HuH-7.5 (cell line): ENCODE measurements around the gene TMEM119.
"Not testable (repeated sequence)": the region's sequence is repeated elsewhere in the genome, so short reads cannot be mapped to it uniquely, and the experiment has no call there.

ENCODE experiments used
- DNase-seq: peaks from one replicate; pipeline ENCODE4 v3.0.0; 2011; ENCODE audit warnings: low spot score

The TMEM119 gene

GRCh38 chr12:108582978-108583770 lies 14.7 kb downstream of the TMEM119 start:
- no peak for DNase-seq

GRCh38 chr12:108582509-108582908 lies 15.4 kb downstream of the TMEM119 start:
- DNase-seq: no peak

DNA sequence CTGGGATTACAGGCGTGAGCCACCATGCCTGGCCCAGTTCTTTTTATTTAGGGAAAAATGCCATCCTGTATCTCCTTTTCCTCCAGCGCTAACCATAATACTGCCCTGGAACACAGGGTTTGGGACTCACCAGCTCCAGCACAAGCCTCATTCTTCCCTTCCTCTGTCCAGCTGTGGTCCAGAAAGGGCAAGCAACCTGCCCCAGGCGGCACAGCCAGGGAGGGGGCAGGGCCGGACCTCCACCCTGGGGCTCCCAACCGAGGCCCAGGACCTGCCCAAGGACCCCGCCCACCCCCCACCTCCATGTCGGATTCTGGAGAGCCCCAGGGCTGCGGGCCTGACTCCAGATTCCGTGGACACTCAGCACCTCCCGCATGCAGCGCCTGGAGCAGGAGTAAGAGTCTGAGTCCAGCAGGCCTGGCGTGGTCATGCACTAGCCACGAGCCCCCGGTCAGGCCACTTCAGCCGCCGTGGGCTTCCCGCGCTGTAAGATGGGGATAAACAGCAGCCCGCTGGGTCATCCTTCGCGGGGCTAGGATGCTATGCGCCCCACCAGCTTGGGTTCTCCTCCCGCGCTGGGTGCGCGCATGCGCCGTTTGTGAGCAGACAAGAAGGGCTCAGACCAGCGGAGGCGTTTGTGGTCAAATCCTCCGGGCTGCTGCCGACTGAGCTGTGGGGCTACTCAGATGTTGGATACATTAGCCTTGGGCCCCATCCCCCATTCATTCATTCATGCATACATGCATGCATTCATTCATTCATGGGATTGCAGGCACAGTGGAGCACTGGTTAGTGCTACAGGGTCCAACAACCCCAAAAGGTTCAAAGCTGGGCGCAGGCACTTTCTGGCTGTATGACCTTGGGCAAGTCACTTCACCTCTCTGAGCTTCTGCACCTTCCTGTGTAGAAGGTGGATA lies 16.3 kb downstream of the TMEM119 start:
- no peak for DNase-seq

- no peak for DNase-seq
Measured at GRCh38 chr12:108580531-108580930, 17.4 kb downstream of the TMEM119 start.

- no peak for DNase-seq
Measured at GRCh38 chr12:108578813-108579212, 19.1 kb downstream of the TMEM119 start.

GRCh38 chr12:108578264-108578663 lies 19.6 kb downstream of the TMEM119 start:
- no peak for DNase-seq

- no peak for DNase-seq
Measured at GRCh38 chr12:108577458-108577857, 20.4 kb downstream of the TMEM119 start.

DNA sequence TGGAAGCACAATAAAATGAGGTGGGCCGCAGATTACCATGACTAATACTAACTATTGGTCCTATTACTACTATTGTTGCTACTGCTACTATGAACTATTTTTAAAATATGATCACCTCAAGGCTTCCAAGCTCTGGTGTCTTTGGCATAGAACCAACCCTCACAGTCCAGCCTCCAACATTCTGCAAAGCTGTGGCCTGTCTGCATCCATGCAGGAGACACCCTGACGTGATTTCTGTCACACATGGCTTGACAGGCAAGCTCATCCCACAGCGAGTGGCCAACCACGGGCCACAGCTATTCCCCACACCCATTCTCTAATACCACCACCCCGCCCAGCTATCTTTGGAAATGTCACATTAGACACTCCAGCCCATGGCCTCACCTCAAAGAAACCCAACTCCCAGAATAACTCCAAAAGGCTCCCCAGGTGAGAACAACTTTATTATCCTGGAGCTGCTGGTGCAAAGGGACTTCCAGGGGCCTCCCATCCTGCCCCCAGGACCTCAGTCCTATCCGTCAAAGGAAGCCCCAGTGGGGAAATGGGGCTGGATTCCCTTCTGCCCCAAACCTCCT lies 21.1 kb downstream of the TMEM119 start:
- DNase-seq: no peak

- DNase-seq: no peak
Measured at GRCh38 chr12:108575199-108575912, 22.5 kb downstream of the TMEM119 start.

DNA sequence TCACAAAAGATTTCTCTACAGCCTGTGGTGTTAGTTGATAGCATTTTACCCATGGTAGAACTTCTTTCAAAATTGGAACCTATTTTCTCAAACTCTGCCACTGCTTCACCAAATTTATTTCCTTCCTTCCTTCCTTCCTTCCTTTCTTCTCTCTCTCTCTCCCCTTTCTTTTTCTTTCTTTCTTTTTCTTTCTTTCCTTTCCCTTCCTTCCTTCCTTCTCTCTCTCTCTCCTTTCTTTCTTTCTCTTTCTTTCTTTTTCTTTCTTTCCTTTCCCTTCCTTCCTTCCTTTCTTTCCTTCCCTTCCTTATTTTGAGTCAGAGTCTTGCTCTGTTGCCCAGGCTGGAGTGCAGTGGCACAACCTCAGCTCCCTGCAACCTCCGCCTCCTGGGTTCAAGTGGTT lies 23.6 kb downstream of the TMEM119 start:
- not testable (repeated sequence) for DNase-seq

DNA sequence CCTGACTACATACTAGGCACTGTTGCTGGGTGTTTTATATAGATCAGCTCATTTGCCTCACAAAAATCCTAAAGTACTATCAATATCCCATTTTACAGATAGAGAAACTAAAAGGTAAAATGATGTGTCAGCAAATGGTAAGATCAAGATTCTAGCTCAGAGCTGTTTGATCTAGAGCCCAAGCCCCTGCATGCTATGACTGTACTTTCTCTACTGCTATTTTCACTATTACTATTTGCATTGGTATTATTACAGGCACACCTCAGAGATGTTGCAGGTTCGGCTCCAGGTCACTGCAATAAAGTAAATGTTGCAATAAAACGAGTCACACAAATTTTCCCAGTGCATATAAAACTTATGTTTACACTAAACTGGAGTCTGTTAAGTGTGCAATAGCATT lies 24.6 kb downstream of the TMEM119 start:
- DNase-seq: no peak

DNA sequence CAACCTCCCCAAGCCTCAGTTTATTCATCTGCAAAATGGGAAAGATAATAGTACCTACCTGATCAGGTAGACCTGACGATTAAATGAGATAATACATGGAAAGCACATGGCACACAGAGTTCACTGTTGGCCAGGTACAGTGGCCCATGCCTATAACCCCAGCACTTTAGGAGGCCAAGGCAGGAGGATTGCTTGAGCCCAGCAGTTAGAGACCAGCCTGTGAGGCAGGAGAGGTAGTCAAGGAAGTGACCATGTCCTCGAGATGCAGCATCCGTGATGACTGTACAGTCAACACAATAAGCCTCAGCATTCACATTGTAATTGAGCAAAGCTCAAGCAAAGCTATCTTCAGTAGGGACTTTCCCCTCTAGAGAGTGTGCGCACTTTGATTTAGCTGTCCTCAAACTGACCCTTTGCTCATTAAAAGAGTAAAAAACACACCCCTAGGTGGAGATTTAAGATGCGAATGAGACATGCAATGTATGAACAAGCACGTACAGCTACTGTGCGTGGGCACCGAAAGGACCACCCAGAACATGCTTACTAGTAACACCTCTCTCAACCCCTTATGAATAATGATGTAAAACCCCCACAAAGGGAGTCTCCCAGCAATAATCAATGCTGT lies 25.6 kb downstream of the TMEM119 start:
- no peak for DNase-seq

DNA sequence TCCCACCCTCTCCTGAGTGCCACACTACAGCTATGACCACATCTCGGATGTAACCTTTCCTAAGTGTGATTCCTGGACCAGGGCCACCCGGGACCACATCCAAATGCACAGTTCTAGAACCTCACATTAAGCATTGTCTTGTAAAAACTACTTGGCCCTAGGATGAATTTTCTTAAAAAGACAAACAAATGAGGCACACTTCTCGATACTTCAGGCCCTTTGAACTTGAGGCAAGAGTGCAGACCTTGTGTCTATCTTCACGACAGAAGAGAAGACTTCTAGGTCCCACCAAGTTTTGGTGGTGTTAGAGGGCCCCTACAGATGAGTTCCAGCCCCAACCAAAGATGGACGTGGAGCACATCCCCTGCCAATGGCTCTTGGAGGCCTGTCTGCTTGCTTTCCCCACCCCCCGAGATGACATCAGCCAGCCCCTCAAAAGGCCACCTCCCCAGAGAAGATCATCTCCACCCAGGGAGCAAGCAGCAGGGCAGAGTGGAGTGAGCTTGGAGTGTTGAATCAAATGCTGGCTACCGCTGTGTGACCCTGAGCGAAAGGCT lies 26.2 kb downstream of the TMEM119 start:
- DNase-seq: no peak

DNA sequence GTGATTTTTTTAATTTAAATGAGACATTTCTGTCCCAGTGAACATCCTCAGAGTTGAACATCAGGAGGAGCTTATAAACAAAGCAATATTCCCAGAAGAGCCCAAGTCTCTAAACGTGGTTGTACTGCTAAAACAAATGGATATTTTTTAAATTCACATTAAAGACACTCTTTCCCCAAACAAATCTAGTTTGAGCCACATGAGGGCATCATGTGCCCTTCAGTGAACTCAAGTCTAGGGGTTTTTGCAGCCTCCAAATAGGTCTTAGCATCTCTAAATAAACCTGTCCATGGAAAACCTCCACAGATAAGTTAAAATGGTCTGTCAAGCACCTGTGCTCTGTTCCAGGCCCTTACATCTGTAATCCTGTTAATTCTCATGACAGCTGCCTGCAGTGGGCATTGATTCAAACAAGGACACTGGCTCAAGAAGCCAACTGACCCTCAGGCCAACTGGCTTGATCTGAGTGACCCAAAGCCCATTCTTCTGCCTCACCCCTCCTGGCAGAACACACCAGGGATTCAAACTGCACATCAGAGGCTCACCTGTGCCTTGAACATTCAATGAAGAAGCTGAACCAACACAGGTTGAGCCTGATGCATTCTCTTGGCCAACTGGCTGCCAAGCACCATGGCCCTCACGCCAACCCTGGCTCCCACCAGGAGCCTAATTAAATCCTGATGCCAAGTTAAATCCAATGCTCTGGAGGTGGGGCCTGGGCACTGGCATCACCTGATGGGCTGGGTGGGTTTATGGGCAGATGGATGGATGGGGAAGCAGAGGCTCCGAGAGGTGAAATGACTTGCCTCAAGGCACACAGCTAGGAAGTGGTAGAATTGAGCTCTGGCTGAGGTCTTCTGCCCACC lies 26.9 kb downstream of the TMEM119 start:
- no peak for DNase-seq

DNA sequence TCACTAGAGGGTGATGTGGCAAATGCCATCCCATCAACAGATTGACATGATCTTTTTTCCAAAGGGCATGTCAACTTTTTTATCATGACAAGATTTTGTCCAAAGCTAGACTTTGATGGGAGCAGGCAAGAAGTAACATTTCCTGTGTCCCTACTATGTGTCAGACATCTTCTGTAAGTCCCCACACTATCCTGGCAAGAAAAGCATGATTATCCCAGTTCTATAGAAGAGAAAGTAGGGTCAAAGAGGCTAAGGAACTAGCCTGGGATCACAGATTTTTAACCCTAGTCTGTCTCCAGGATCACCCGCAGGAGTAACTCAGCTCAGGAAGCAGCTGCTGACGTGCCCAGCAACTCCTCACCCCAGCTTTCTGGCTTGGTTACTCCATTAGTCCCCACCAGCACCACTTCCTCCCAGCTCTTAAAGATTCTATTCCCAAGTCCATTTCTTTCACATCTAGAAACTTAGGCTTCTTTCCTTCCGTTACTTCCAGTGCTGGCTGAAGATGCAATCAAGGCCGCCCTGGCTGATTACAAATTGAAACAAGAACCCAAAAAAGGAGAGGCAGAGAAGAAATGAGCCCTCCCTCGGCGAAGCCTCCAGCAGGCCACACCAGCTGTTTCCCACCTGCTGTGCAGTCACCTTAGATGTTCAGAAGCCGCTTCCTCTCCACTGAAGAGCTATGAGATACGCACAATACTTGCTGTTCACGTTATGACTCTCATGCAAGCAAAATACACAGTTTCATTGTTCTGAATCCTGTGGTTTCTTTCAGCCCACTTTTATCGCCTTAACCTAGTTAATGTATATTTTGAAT lies 29.3 kb downstream of the TMEM119 start:
- DNase-seq: no peak

GRCh38 chr12:108567406-108568337 lies 30.2 kb downstream of the TMEM119 start:
- DNase-seq: no peak

GRCh38 chr12:108566452-108566851 lies 31.4 kb downstream of the TMEM119 start:
- no peak for DNase-seq

DNA sequence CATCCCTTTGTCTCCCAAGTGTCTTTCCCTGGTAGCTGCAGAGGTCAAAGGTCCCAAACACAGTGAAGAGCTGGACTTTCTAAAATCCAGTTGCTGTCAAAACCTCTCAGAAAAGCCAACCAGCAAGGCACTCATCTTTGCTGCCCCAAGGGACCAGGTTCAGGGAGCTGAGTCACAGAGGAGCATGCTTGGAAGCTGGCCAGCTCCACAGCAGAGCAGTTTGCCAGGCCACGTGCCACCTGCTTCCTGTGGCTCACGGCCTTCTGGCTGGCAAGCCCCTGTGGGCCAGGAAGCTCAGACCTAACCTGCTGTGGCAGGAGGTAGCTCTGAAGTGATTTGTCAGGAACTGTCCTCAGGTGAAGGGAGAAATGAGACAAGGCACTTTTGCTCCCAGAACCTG lies 31.9 kb downstream of the TMEM119 start:
- no peak for DNase-seq
